GM11168 (cell line): ENCODE measurements around the gene DNAH17.

Source experiments
- in situ Hi-C: fragments of 300-500 bp; cut with MboI; formaldehyde crosslinking; loops from one replicate; pipeline ENCODE4 v1.12.0; 2022; ENCODE audit warnings: low sequenced_read_pairs; ENCODE audit not compliant: unreplicated experiment

DNAH17 gene

DNA sequence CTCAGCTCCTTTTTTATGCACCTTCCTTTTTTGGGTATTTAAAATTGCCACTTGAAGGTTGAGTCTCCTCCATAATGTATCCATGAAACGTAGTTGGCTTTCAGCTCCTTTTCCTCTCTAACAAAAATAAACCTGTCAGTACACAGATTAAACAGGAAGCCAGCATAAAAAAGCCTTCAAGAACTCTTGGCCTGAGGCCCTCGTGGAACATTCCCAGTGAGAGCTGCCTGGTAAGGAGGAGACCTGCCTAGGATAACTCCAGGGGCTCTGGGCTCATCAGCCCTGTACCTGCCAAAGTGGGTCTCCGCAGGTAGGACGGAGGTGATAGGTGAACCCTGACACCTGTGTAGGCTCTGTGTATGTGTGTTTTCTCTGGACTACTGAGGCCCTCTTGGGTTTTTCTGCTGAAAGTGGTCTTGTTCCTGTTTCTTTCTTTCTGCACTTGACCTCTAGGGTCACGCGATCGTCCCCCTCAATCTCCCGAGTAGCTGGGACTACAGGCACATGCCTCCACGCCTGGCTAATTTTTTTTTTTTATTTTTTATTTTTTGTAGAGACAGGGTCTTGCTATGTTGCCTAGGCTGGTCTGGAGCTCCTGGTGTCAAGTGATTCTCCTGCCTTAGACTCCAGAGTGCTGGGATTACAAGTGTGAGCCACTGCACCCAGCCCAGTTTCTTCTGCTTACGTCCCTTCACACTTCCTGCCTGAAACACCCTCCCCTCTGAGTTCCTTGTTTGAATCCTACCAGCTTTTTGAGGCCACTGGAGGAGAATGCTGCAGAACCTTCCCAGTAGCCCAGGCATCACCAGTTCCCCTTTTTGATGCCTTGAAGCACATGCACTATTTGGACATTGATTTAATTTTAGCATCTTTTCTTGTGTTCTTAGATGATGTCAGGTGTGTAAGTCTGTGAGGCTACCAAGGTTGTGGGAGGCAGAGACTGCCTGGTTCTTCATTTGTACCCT is 188.9 kb downstream of the DNAH17 start:
- in situ Hi-C loops = no loop called here

DNA sequence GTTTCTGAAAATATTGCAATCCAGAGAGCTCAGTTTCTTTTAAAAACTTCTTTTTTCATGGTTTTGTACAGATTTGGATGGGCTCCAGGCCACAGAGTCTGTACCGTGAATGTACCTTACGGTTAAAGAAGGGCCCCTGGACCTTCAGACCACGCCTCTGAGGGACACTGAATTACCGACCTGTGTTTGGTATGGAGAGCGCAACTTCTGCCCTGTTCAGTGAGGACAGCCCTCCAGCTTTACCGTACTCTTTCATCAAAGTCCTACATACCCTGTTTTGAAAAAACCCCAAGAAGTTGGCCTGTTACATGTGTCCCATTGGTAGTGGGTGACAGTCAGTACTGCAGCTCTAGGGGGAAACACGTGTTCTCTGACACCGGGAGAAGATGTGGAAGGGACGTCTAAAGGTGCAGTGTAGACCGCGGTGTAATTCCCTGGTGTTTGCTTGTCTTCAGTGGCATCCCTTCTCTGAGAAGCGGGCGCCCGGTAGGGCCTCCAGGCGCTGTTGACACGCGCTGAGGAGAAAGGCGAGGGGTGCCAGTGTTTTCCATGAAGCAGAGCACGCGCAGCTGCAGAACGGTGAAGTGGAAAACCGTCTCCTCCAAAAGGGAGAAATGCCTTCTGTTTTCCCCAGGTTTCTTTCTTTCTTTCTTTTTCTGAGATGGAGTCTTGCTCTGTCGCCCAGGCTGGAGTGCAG is 192.6 kb downstream of the DNAH17 start:
- in situ Hi-C loops = no loop called here

DNA sequence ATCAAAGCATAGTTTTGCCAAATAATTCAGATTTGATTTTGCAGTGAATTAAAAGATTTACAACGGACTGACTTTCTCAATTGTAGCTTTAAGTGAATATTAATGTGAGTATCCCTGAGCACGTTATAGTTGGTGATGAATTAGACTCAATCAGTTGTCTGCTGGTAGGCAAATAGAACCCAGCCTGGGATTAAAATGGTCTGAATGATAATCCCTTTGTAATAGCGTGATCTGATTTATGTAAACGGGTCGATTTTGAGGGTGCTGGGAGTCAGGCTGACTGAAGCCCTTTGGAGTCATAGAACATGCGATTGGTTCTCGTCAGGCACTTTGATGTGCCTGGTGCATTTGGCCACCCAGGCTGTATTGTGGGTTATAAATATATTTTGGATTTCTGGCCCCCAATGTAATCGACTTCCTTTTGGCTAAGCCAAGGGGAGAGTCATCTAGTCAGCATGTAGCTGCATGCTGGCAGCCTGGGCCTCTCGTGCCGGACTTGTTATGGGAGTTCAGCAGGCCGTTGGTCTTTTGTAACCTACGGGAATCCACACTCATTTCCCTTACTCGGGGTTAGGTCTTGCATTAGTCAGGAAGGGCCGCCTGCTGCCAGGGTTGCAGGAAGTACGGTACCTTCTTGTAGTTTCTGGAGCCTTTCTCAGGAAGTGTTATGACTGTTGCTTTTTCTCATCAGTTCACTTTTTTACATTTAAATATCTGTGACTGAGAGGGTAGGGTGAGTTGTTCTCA is 193.3 kb downstream of the DNAH17 start:
- in situ Hi-C loops = no loop called here

DNA sequence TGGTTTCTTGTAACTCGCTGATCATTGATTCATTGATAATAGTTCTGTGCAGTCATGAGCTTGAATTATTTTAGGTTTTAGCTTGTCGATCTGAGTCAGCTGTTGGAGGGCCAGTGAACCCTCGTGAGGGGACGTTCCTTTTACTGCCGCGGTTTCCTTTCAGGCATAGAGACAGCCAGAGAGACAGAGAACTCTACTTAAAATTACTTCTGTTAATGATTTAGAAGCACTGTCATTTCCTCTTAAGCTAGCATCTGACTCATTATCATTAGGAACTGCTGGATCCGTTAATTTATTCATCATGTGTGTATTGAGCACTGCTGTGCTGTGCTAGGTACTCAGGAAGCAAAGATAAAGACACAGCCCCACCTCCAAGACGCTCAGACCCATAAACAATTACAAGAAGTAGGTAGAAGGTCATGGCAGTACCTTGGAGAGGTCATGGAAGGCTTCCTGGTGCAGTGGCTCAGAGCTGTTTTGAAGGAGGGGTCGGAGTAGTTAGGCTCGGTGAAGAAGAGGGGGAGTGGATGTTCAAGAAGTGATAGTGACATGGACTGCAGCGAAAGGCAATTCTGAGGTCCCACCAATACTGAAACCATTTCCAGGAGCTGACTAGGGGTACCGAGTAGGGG is 195.5 kb downstream of the DNAH17 start:
- in situ Hi-C loops = no loop called here

DNA sequence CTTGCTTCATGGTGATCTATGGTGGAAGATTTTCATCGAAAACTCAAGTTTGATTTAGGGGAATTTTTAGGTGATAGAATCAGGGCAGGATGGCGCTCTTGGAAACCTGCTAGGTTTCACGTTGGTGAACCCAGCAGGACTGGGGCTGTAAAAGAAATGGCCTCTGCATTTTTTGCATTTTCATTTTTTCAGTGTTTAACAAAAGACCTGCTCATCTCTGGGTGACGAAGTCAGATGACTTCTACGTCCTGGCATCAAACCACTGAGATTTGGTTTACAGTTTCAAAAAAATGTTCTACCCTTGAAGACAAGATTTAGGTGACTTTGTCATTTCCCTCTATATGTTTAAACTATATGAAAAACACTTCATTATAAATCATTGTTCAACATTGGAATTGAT is 196.8 kb downstream of the DNAH17 start:
- in situ Hi-C loops = no loop called here

DNA sequence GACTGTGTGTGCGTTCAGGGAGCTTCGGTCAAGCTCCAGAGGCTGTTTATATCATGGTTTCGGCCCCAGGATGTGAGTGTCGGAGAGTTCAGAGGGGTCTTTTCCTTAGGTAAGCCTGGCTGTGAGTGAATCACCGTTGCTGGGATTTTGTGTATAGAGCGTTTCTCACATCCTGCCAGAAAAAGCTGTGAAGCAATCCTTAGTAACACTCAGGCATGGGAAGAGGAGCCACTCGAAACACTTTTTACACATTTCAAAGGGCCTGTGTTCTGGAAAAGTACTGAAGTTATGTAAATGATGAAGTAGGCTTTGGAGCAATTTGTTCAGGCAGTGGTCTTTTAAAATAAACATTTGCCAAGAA is 198.1 kb downstream of the DNAH17 start:
- in situ Hi-C loops = no loop called here

DNA sequence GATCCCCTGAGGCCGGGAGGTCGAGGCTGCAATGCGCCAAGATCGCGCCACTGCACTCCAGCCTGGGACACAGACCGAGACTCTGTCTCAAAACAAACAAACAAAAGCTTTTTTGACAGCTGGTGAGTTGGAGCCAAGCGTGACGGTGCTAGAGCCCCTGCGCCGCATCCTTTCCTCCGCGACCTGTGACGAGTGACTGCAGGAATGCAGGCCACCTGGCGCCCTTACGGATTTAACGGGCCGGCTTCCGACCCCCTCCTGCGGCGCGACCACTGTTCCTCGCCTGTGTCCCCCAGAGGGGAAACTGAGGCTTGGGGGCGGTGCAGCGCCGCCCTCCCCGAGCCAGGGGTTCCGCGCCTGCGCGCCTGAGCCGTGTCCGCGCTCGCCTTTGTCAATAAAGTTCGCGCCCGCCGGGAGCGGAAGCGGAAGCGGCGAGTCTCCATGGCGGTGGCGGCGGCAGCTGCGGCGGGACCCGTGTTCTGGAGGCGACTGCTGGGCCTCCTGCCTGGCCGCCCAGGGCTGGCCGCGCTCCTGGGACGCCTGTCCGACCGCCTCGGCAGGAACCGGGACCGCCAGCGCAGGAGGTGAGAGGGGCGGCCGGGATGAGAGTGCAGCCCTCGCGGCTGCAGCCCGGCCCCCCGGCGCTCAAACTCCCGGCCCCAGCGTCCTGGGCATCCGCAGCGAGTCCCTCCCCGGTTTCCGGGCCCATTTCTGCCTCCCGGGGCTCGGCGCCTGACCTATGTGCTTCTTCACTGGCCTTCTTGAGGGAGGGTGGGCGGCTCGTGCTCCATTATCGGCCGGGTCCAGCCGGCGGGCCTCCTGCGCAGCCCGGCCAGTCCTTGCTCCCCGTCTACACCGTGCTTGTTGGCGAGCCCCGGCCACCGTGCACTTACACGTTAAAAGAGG is 198.7 kb downstream of the DNAH17 start, which contains the start of gene PGS1:
PGS1 (plus strand) TSS at position 425 of the 906 bp plus-strand sequence; CDS start at position 442, 17 bp downstream.
- in situ Hi-C loops = no loop called here

DNA sequence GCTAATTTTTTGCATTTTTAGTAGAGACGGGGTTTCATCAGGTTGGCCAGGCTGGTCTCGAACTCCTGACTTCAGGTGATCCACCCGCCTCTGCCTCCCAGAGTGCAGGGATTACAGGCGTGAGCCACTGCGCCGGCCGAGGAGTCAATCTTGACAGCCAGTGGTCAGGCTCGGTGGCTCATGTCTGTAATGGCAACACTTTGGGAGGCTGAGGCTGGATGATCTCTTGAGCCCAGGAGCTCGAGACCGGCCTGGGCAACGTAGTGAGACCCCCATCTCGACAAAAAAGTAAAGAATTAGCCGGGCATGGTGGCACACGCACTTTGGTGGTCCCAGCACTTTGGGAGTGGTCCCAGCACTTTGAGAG is 199.4 kb downstream of the DNAH17 start:
- in situ Hi-C loops = no loop called here

DNA sequence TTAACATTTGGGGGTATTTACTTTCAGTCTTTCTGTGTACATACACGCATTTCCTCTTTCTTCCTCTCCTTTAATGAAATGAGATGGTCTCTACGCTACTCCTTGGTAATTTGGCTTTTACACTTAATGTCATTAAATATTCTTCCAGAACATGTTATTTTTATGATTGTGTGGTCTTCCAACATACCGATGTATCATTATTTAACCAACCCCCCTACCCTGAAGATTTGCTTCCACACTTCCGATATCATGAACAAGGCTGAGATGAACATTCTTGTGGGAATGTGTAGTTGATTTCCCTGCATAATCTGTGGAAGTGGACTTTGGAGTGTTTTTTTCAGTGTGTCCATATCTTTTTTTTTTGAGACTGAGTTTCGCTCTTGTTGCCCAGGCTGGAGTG is 201.0 kb downstream of the DNAH17 start:
- in situ Hi-C loops = no loop called here

DNA sequence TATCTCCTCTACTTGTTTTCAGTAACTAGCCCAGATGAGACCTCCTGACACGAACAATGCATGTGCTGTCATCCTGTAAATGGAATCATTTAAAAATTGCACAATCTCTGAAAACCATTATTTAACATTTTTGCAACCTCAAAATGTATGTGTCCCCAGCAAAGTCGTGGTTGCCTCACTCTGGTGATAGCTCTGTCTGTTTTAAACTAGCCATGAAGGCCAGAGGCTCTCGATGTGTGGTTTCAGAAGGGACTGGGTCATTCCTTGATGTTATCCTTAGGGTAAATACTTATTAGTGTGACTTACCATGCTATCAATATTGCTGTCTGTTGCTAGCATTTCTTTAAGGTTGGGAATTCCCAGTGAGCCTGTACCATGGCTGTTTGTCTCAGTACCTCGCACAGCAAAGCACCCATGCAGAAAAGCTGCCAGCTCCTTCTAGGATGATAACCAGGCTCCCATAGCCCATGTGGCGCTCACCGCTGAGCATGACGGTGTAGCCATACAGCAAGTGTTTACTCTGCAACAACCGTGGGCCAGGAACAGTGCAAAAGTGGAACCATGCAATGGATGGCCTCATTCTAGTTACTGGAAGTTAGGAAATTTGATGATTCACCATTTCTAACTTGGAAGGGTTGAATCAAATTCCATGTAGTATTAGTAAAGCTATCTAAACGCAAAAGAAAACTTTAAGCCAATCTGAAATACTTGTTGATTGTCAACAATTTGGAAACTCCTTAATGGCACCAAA is 201.6 kb downstream of the DNAH17 start:
- in situ Hi-C loops = no loop called here

DNA sequence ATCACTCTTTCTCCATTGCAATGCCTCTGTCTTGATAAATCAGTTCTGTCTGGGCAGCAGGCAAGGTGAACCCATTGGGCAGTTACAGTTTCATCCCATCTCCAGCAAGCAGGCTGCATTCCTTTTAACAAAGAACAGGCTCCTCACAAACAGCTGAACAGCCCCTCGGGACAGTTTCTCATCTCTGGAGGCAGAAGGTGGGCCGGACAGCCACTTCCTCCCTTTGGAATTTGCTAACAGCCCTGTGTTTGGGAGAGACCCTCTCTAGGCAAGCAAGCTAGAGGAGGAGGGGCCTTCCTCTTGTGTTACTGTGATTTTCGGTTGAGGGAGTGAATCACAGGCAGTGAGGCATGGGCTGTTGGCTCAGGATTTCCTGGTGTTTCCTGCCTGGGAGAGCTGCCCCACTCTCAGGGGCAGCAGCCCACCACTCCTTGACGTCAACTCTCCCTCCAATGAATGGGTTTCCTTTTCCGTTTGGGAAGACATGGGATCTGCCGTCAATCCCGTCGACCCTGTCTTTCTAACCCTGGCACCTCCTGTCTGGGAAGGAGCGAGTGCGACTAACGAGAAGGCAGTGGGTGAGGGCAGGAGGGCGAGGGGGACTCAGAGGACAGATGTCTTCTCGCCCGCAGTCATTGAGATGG is 202.4 kb downstream of the DNAH17 start:
- in situ Hi-C loops = no loop called here

DNA sequence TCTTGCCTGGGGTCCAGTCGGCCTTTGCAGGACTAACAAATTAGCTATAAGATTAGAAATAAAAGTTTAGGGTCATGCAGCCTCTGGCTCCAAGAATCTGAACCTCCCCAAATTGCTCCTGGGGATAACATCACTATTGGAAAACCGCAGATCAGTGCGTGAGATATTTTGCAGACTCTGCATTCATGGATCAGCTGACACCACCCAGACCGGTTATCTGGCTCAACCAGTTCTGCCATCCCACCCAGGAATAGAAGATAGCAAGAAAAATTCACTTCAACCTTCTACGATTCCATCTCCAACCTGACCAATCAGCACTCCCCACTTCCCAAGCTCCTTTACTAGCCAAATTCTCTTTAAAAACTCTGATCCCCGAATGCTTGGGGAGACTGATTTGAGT is 203.0 kb downstream of the DNAH17 start:
- in situ Hi-C loops = no loop called here
